ENCODE measurements around the gene SLC5A10. TPM values are rescaled to one million over a fixed set of nuclear protein-coding genes. Genes with fewer than 3 reads are reported as not detected.
"Not testable (repeated sequence)": the region's sequence is repeated elsewhere in the genome, so short reads cannot be mapped to it uniquely, and the experiment has no call there.

SLC5A10 gene
- total RNA-seq, 4 donors from 2014 or later: not detected

- Histone ChIP-seq H3K27ac (no peak overlapping the region), H3K27me3 (no peaks in the 10 kb centered on the region)
- no peak for TF ChIP-seq POLR2A (IDR thresholded peaks at IDR 0.05)
Observed at GRCh38 chr17:18916816-18917500, 35.0 kb upstream of the SLC5A10 start.

GRCh38 chr17:18917506-18918032, 34.4 kb upstream of the SLC5A10 start:
- TF ChIP-seq POLR2A (IDR thresholded peaks at IDR 0.05) (no peak), CTCF (IDR thresholded peaks at IDR 0.05) (no peak)
- no peak for DNase-seq

More at GRCh38 chr17:18916816-18917500, 35.0 kb upstream of the SLC5A10 start:
- Histone ChIP-seq H3K4me1 (peaks cover 0 to 24% (median 4%) of the 10 kb centered on the region in 4 donors), H3K36me3 (peaks cover 0 to 42% (median 0%) of the 10 kb centered on the region in 3 donors), H3K9me3 (no peaks in the 10 kb centered on the region), H3K4me3 (no peak overlapping the region)
- DNase-seq: no peak

GRCh38 chr17:18919963-18920362, 32.0 kb upstream of the SLC5A10 start:
- Histone ChIP-seq H3K27me3 (no peaks in the 10 kb centered on the region), H3K4me1 (peaks cover 0 to 28% (median 4%) of the 10 kb centered on the region in 4 donors), H3K27ac (peak overlapping the region in 1 of 4 donors; percentile 12), H3K9me3 (no peaks in the 10 kb centered on the region), H3K4me3 (no peak overlapping the region), H3K36me3 (peaks cover 0 to 38% (median 0%) of the 10 kb centered on the region in 3 donors)
- TF ChIP-seq CTCF (IDR thresholded peaks at IDR 0.05): no peak
- DNase-seq: peak in 1 of 3 donors; percentile 63

More at GRCh38 chr17:18917506-18918032, 34.4 kb upstream of the SLC5A10 start:
- H3K4me3 ChIP-seq: no peak overlapping the region
- no peaks in the 10 kb centered on the region for H3K27me3 ChIP-seq
- H3K27ac ChIP-seq: no peak overlapping the region
- H3K4me1 ChIP-seq: peaks cover 0 to 28% (median 4%) of the 10 kb centered on the region in 4 donors
- H3K9me3 ChIP-seq: no peaks in the 10 kb centered on the region
- H3K36me3 ChIP-seq: peaks cover 0 to 36% (median 0%) of the 10 kb centered on the region in 3 donors

GRCh38 chr17:18920911-18921441, 31.0 kb upstream of the SLC5A10 start:
- H3K9me3 ChIP-seq: no peaks in the 10 kb centered on the region
- TF ChIP-seq POLR2A (IDR thresholded peaks at IDR 0.05) (no peak), CTCF (IDR thresholded peaks at IDR 0.05) (no peak)
- H3K27ac ChIP-seq: no peak overlapping the region
- H3K27me3 ChIP-seq: no peaks in the 10 kb centered on the region
- DNase-seq: peak in 1 of 3 donors; percentile 31
- no peak overlapping the region for H3K4me3 ChIP-seq
- H3K36me3 ChIP-seq: peaks cover 0 to 34% (median 0%) of the 10 kb centered on the region in 3 donors
- peaks cover 0 to 28% (median 4%) of the 10 kb centered on the region in 4 donors for H3K4me1 ChIP-seq

DNA sequence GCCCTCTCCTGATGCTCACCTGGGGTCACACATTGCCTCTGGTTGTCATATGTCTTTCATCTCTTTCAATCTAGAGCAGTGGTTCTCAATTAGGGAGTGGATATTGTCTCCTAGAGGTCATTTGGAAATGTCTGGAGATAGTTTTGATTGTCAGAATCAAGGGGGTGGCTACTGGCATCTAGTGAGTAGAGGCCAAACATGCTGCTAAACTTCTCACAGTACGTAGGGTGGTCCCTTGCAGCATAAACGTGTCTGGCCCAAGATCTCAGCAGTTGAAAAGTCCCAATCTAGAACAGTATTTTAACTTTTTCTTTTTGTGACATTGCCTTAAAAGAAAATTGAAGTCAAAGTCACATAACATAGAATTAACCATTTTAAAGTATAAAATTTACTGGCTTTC, 30.5 kb upstream of the SLC5A10 start:
- no peak overlapping the region for H3K4me3 ChIP-seq
- H3K36me3 ChIP-seq: peaks cover 0 to 29% (median 0%) of the 10 kb centered on the region in 3 donors
- H3K27ac ChIP-seq: peak overlapping the region in 2 of 4 donors; percentile 6 to 28
- TF ChIP-seq CTCF (IDR thresholded peaks at IDR 0.05) (no peak), POLR2A (IDR thresholded peaks at IDR 0.05) (no peak)
- H3K4me1 ChIP-seq: peaks cover 0 to 28% (median 4%) of the 10 kb centered on the region in 4 donors
- no peak for DNase-seq
- H3K9me3 ChIP-seq: no peaks in the 10 kb centered on the region
- H3K27me3 ChIP-seq: no peaks in the 10 kb centered on the region

DNA sequence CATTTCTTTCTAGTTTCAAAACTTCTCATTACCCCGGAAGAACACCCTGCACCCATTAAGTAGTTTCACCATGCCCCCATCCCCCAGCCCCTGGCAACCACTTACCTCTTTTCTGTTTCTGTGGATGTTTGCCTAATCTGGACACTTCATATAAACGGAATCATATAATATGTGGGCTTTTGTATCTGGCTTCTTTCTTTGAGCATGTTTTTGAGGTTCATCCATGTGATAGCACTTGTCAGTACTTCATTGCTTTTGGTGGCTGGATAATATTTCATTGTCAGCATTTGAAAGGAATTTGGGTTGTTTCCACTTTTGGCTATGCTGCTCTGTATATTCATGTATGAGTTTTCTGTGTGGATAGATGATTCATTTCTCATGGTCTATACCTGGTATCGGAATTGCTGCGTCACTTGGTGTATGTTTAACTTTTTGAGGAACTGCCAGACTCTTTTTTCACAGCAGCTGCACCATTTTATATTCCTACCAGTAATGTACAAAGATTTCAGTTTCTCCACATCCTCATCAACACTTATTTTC, 30.0 kb upstream of the SLC5A10 start:
- Histone ChIP-seq H3K27ac (peak overlapping the region in 1 of 4 donors; percentile 28), H3K4me3 (no peak overlapping the region), H3K27me3 (no peaks in the 10 kb centered on the region), H3K4me1 (peaks cover 0 to 28% (median 4%) of the 10 kb centered on the region in 4 donors), H3K9me3 (no peaks in the 10 kb centered on the region), H3K36me3 (peaks cover 0 to 27% (median 0%) of the 10 kb centered on the region in 3 donors)
- DNase-seq: no peak
- no peak for TF ChIP-seq POLR2A (IDR thresholded peaks at IDR 0.05)
- TF ChIP-seq CTCF (IDR thresholded peaks at IDR 0.05): no peak

GRCh38 chr17:18922596-18922995, 29.4 kb upstream of the SLC5A10 start:
- not testable (repeated sequence) for H3K27ac ChIP-seq, DNase-seq, H3K9me3 ChIP-seq

More at GRCh38 chr17:18922596-18922995, 29.4 kb upstream of the SLC5A10 start:
- not testable (repeated sequence) for H3K27me3 ChIP-seq, H3K4me3 ChIP-seq
- Histone ChIP-seq H3K36me3 (peaks cover 0 to 28% (median 0%) of the 10 kb centered on the region in 3 donors), H3K4me1 (peaks cover 0 to 28% (median 4%) of the 10 kb centered on the region in 4 donors)

Measured in Peyer's patch (tissue), 4 donors.